GM23338 (cell line): Measurements from ENCODE around the gene AP1AR. TPM values are rescaled to one million over a fixed set of nuclear protein-coding genes. Genes with fewer than 3 reads are reported as not detected.

Experiments used
- ATAC-seq: fragments of 200-7000 bp; cut with Tn5 transposase; 3 replicates; pipeline ENCODE4 v1.9.1; 2020
- DNase-seq: peaks from one replicate; pipeline ENCODE4 v3.0.0-alpha.2; 2015; ENCODE audit warnings: low spot score
- H2AFZ ChIP-seq: fragments of 200-600 bp; sonication (generic); 2 replicates; pipeline ENCODE4 v1.8.0; 2016; ENCODE audit warnings: antibody characterized with exemption, mild to moderate bottlenecking, moderate library complexity
- H3F3A ChIP-seq: fragments of 200-600 bp; sonication (generic); replicated peaks from 2 replicates; pipeline ENCODE4 v1.8.0; 2017; ENCODE audit warnings: antibody characterized with exemption, mixed run types, low read depth
- H3K27ac ChIP-seq: fragments of 200-600 bp; sonication (generic); 2 replicates; pipeline ENCODE4 v1.6.1; 2016; ENCODE audit warnings: low read depth
- H3K27me3 ChIP-seq: fragments of 200-600 bp; sonication (generic); 2 replicates; pipeline ENCODE4 v1.8.0; 2016; ENCODE audit warnings: mild to moderate bottlenecking, mixed run types, moderate library complexity; ENCODE audit not compliant: insufficient read depth
- H3K36me3 ChIP-seq: fragments of 200-600 bp; sonication (generic); 2 replicates; pipeline ENCODE4 v1.8.0; 2016; ENCODE audit warnings: mild to moderate bottlenecking; ENCODE audit not compliant: insufficient read depth
- H3K4me1 ChIP-seq: fragments of 200-600 bp; sonication (generic); 2 replicates; pipeline ENCODE4 v1.8.0; 2016; ENCODE audit warnings: mild to moderate bottlenecking, moderate library complexity; ENCODE audit not compliant: insufficient read depth
- H3K4me2 ChIP-seq: fragments of 200-600 bp; sonication (generic); 2 replicates; pipeline ENCODE4 v1.7.1; 2017; ENCODE audit warnings: mixed run types
- H3K4me3 ChIP-seq: fragments of 200-600 bp; sonication (generic); 2 replicates; pipeline ENCODE4 v1.6.1; 2016; ENCODE audit warnings: mixed run types
- H3K79me2 ChIP-seq: fragments of 200-600 bp; sonication (generic); replicated peaks from 2 replicates; pipeline ENCODE4 v1.8.0; 2017; ENCODE audit warnings: mild to moderate bottlenecking; ENCODE audit not compliant: insufficient read depth
- H3K9me2 ChIP-seq: fragments of 200-600 bp; sonication (generic); 2 replicates; pipeline ENCODE4 v1.8.0; 2017; ENCODE audit not compliant: insufficient read depth
- H4K20me1 ChIP-seq: fragments of 200-600 bp; sonication (generic); replicated peaks from 2 replicates; pipeline ENCODE4 v1.8.0; 2017; ENCODE audit warnings: mild to moderate bottlenecking; ENCODE audit not compliant: insufficient read depth
- H3K27ac Mint-ChIP-seq: 2 replicates; pipeline ENCODE4 v1.8.0; 2020; ENCODE audit warnings: inconsistent platforms, mild to moderate bottlenecking, moderate library complexity, mixed read lengths
- H3K27me3 Mint-ChIP-seq: 3 replicates; pipeline ENCODE4 v1.8.0; 2022; ENCODE audit warnings: low read depth, mild to moderate bottlenecking, moderate library complexity, mixed read lengths, inconsistent platforms; ENCODE audit not compliant: insufficient read depth, poor library complexity
- H3K36me3 Mint-ChIP-seq: 3 replicates; pipeline ENCODE4 v1.8.0; 2021; ENCODE audit warnings: low read depth, mild to moderate bottlenecking, inconsistent platforms, moderate library complexity, mixed read lengths
- H3K4me1 Mint-ChIP-seq: 3 replicates; pipeline ENCODE4 v1.8.0; 2020; ENCODE audit warnings: mild to moderate bottlenecking, inconsistent platforms, mixed read lengths
- H3K4me3 Mint-ChIP-seq: 3 replicates; pipeline ENCODE4 v1.8.0; 2021; ENCODE audit warnings: moderate library complexity, mild to moderate bottlenecking, inconsistent platforms, mixed read lengths
- H3K9me3 Mint-ChIP-seq: 3 replicates; pipeline ENCODE4 v1.8.0; 2020; ENCODE audit warnings: moderate library complexity, mild to moderate bottlenecking, inconsistent platforms, mixed read lengths
- EZH2 ChIP-seq: fragments of 200-600 bp; sonication (generic); IDR thresholded peaks from one replicate; pipeline ENCODE4 v1.8.0; 2017; ENCODE audit warnings: antibody characterized with exemption, mild to moderate bottlenecking, low read depth; ENCODE audit not compliant: unreplicated experiment
- EZH2phosphoT487 ChIP-seq: fragments of 200-600 bp; sonication (generic); IDR thresholded peaks from one replicate; pipeline ENCODE4 v1.8.1; 2018; ENCODE audit warnings: antibody characterized with exemption; ENCODE audit not compliant: unreplicated experiment
- JUNB ChIP-seq: IDR thresholded peaks from one replicate; pipeline ENCODE4 v1.6.1; 2016; ENCODE audit warnings: antibody characterized with exemption; ENCODE audit not compliant: unreplicated experiment
- POLR2AphosphoS5 ChIP-seq: IDR thresholded peaks from 2 replicates; pipeline ENCODE4 v1.6.1; 2016; ENCODE audit warnings: antibody characterized with exemption, low read depth
- STAT1 ChIP-seq: IDR thresholded peaks from one replicate; pipeline ENCODE4 v1.6.1; 2016; ENCODE audit warnings: antibody characterized with exemption; ENCODE audit not compliant: unreplicated experiment
- polyA plus RNA-seq: library from polyadenylated mRNA; unstranded; fragments of >200 nt; fragmentation: Nextera tagmentation; extraction: Ambion mirVana; gene quantifications from 2 replicates; pipeline ENCODE4 v1.2.1, GENCODE V29; 2016
- total RNA-seq: library from RNA; depleted of rRNA; stranded (reverse); fragments of >200 nt; shearing (Covaris generic); gene quantifications from 2 replicates; pipeline ENCODE4 v1.2.3, GENCODE V29; 2014
- TF ChIP-seq, protein P1 (sequence below), 2 experiments: fragments of 200-600 bp in 1 of 2; sonication (generic) in 1 of 2; conservative IDR thresholded peaks; 2 replicates each; pipeline versions ENCODE4 v1.5.1 to v1.6.1; 2016 to 2017; ENCODE audit warnings: antibody characterized with exemption in 2 of 2, low read depth in 2 of 2, mild to moderate bottlenecking in 2 of 2, moderate library complexity in 1 of 2
- TF ChIP-seq, protein P2 (sequence below): IDR thresholded peaks from one replicate; pipeline ENCODE4 v1.6.1; 2018; ENCODE audit warnings: antibody characterized with exemption; ENCODE audit not compliant: unreplicated experiment
- TF ChIP-seq, protein P3 (sequence below): fragments of 250-450 bp; sonication (Bioruptor Pico); IDR thresholded peaks from 2 replicates; pipeline ENCODE4 v1.5.0; 2020; ENCODE audit warnings: mild to moderate bottlenecking, moderate library complexity
- TF ChIP-seq, protein P4 (sequence below): IDR thresholded peaks from 2 replicates; pipeline ENCODE4 v1.6.1; 2016; ENCODE audit warnings: antibody characterized with exemption

AP1AR gene
- total and polyA plus RNA-seq, 2 experiments from 2014 or later: 17.5 to 28.0 TPM

DNA sequence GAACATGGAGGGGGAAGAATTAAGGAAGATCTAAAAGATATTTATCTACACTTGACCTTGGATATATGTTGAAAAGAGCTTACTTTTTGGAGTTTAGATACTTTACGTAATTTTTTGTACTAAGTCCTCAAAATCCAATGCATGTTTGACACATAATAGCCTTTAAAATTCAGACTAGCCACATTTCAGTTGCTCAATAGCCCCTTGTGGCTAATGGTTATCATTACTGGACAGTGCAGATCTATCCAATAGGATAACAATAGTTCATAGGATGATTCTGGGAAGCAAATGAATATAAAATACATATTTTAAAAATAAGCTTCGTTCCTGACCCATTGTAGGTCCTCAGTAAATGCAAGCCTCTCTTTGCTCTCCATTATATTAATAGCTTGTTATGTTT, 13.8 kb downstream of the AP1AR start:
- no peaks in the 10 kb centered on the region for H3K36me3 ChIP-seq
- no peak overlapping the region for H2AFZ ChIP-seq
- H3F3A ChIP-seq: no peaks in the 10 kb centered on the region
- ATAC-seq (no peak), DNase-seq (no peak)
- Mint-ChIP-seq H3K27ac (no peak overlapping the region), H3K4me1 (peaks cover 39% of the 10 kb centered on the region), H3K9me3 (no peaks in the 10 kb centered on the region), H3K36me3 (no peaks in the 10 kb centered on the region), H3K27me3 (peaks cover 2% of the 10 kb centered on the region), H3K4me3 (no peak overlapping the region)
- no peaks in the 10 kb centered on the region; the same call in 1 of the 2 replicates for H4K20me1 ChIP-seq
- no peak overlapping the region for H3K4me3 ChIP-seq
- no peak overlapping the region for H3K4me2 ChIP-seq
- TF ChIP-seq, protein P1, sequence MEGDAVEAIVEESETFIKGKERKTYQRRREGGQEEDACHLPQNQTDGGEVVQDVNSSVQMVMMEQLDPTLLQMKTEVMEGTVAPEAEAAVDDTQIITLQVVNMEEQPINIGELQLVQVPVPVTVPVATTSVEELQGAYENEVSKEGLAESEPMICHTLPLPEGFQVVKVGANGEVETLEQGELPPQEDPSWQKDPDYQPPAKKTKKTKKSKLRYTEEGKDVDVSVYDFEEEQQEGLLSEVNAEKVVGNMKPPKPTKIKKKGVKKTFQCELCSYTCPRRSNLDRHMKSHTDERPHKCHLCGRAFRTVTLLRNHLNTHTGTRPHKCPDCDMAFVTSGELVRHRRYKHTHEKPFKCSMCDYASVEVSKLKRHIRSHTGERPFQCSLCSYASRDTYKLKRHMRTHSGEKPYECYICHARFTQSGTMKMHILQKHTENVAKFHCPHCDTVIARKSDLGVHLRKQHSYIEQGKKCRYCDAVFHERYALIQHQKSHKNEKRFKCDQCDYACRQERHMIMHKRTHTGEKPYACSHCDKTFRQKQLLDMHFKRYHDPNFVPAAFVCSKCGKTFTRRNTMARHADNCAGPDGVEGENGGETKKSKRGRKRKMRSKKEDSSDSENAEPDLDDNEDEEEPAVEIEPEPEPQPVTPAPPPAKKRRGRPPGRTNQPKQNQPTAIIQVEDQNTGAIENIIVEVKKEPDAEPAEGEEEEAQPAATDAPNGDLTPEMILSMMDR (conservative IDR thresholded peaks at IDR 0.05; ENCODE audit: low read depth in 2 of 2): peak in 1 of 2 experiments; percentile 28; a peak in 2 of 4 replicates
- no peak for TF ChIP-seq STAT1
- TF ChIP-seq EZH2phosphoT487: no peak
- no peaks in the 10 kb centered on the region for H3K27me3 ChIP-seq
- H3K4me1 ChIP-seq: peaks cover 20% of the 10 kb centered on the region
- H3K79me2 ChIP-seq: peaks cover 90% of the 10 kb centered on the region
- H3K9me2 ChIP-seq: no peaks in the 10 kb centered on the region
- H3K27ac ChIP-seq: no peak overlapping the region

DNA sequence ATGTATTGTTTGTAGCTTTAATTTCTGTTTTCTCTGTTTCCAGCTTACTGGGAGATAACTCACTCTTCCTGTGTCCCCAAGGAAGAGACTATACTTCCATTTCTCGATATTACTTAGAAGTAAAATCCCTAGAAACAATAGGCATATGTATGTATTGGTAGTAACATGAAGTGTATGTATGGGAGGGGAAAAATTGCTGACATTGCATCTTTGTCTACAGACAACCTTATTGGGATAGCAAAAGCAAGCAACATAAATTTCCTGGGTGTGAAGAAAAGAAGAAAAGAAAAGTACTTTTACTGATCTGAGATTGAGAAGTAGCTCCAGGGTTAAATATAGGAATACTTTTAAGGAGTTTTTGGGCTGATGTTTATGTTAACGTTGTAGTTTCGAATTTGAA, 15.4 kb downstream of the AP1AR start:
- Mint-ChIP-seq H3K4me3 (peak overlapping the region; percentile 22; the same call in 2 of the 3 replicates), H3K9me3 (no peaks in the 10 kb centered on the region), H3K4me1 (peaks cover 36% of the 10 kb centered on the region), H3K27ac (peak overlapping the region; percentile 34; the same call in 1 of the 2 replicates), H3K36me3 (no peaks in the 10 kb centered on the region), H3K27me3 (peaks cover 2% of the 10 kb centered on the region)
- Histone ChIP-seq H3K79me2 (peaks cover 90% of the 10 kb centered on the region), H2AFZ (no peak overlapping the region), H3K4me2 (peak overlapping the region; percentile 13; the same call in 1 of the 2 replicates), H3K4me3 (no peak overlapping the region), H3K27me3 (no peaks in the 10 kb centered on the region), H3K9me2 (no peaks in the 10 kb centered on the region), H3K27ac (peak overlapping the region; percentile 13; the same call in 1 of the 2 replicates), H3K36me3 (no peaks in the 10 kb centered on the region), H4K20me1 (no peaks in the 10 kb centered on the region; the same call in 1 of the 2 replicates), H3K4me1 (peaks cover 13% of the 10 kb centered on the region), H3F3A (no peaks in the 10 kb centered on the region)
- DNase-seq: no peak
- no peak for ATAC-seq
- TF ChIP-seq JUNB (no peak), EZH2 (no peak), POLR2AphosphoS5 (no peak), STAT1 (no peak)
- TF ChIP-seq, protein P2, sequence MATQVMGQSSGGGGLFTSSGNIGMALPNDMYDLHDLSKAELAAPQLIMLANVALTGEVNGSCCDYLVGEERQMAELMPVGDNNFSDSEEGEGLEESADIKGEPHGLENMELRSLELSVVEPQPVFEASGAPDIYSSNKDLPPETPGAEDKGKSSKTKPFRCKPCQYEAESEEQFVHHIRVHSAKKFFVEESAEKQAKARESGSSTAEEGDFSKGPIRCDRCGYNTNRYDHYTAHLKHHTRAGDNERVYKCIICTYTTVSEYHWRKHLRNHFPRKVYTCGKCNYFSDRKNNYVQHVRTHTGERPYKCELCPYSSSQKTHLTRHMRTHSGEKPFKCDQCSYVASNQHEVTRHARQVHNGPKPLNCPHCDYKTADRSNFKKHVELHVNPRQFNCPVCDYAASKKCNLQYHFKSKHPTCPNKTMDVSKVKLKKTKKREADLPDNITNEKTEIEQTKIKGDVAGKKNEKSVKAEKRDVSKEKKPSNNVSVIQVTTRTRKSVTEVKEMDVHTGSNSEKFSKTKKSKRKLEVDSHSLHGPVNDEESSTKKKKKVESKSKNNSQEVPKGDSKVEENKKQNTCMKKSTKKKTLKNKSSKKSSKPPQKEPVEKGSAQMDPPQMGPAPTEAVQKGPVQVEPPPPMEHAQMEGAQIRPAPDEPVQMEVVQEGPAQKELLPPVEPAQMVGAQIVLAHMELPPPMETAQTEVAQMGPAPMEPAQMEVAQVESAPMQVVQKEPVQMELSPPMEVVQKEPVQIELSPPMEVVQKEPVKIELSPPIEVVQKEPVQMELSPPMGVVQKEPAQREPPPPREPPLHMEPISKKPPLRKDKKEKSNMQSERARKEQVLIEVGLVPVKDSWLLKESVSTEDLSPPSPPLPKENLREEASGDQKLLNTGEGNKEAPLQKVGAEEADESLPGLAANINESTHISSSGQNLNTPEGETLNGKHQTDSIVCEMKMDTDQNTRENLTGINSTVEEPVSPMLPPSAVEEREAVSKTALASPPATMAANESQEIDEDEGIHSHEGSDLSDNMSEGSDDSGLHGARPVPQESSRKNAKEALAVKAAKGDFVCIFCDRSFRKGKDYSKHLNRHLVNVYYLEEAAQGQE: no peak
- TF ChIP-seq, protein P3, sequence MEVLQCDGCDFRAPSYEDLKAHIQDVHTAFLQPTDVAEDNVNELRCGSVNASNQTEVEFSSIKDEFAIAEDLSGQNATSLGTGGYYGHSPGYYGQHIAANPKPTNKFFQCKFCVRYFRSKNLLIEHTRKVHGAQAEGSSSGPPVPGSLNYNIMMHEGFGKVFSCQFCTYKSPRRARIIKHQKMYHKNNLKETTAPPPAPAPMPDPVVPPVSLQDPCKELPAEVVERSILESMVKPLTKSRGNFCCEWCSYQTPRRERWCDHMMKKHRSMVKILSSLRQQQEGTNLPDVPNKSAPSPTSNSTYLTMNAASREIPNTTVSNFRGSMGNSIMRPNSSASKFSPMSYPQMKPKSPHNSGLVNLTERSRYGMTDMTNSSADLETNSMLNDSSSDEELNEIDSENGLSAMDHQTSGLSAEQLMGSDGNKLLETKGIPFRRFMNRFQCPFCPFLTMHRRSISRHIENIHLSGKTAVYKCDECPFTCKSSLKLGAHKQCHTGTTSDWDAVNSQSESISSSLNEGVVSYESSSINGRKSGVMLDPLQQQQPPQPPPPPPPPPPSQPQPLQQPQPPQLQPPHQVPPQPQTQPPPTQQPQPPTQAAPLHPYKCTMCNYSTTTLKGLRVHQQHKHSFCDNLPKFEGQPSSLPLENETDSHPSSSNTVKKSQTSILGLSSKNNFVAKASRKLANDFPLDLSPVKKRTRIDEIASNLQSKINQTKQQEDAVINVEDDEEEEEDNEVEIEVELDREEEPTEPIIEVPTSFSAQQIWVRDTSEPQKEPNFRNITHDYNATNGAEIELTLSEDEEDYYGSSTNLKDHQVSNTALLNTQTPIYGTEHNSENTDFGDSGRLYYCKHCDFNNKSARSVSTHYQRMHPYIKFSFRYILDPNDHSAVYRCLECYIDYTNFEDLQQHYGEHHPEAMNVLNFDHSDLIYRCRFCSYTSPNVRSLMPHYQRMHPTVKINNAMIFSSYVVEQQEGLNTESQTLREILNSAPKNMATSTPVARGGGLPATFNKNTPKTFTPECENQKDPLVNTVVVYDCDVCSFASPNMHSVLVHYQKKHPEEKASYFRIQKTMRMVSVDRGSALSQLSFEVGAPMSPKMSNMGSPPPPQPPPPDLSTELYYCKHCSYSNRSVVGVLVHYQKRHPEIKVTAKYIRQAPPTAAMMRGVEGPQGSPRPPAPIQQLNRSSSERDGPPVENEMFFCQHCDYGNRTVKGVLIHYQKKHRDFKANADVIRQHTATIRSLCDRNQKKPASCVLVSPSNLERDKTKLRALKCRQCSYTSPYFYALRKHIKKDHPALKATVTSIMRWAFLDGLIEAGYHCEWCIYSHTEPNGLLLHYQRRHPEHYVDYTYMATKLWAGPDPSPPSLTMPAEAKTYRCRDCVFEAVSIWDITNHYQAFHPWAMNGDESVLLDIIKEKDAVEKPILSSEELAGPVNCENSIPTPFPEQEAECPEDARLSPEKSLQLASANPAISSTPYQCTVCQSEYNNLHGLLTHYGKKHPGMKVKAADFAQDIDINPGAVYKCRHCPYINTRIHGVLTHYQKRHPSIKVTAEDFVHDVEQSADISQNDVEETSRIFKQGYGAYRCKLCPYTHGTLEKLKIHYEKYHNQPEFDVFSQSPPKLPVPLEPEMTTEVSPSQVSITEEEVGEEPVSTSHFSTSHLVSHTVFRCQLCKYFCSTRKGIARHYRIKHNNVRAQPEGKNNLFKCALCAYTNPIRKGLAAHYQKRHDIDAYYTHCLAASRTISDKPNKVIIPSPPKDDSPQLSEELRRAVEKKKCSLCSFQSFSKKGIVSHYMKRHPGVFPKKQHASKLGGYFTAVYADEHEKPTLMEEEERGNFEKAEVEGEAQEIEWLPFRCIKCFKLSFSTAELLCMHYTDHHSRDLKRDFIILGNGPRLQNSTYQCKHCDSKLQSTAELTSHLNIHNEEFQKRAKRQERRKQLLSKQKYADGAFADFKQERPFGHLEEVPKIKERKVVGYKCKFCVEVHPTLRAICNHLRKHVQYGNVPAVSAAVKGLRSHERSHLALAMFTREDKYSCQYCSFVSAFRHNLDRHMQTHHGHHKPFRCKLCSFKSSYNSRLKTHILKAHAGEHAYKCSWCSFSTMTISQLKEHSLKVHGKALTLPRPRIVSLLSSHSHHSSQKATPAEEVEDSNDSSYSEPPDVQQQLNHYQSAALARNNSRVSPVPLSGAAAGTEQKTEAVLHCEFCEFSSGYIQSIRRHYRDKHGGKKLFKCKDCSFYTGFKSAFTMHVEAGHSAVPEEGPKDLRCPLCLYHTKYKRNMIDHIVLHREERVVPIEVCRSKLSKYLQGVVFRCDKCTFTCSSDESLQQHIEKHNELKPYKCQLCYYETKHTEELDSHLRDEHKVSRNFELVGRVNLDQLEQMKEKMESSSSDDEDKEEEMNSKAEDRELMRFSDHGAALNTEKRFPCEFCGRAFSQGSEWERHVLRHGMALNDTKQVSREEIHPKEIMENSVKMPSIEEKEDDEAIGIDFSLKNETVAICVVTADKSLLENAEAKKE (CRISPR knock-in tag): no peak
- TF ChIP-seq, protein P4, sequence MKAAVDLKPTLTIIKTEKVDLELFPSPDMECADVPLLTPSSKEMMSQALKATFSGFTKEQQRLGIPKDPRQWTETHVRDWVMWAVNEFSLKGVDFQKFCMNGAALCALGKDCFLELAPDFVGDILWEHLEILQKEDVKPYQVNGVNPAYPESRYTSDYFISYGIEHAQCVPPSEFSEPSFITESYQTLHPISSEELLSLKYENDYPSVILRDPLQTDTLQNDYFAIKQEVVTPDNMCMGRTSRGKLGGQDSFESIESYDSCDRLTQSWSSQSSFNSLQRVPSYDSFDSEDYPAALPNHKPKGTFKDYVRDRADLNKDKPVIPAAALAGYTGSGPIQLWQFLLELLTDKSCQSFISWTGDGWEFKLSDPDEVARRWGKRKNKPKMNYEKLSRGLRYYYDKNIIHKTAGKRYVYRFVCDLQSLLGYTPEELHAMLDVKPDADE: no peak
